ENCODE results near the gene PRSS38.

PRSS38 gene

GRCh38 chr1:227815468-227816409 is at the start of gene PRSS38:
PRSS38 (plus strand) TSS chr1:227815675; CDS start chr1:227815717, 42 bp downstream.
- DNase-seq, result no peak

- no peak for DNase-seq
Observed at GRCh38 chr1:227766015-227766634, 49.4 kb upstream of the PRSS38 start.

GRCh38 chr1:227766653-227767277 is 48.7 kb upstream of the PRSS38 start:
- DNase-seq, result no peak

GRCh38 chr1:227767401-227768124 is 47.9 kb upstream of the PRSS38 start:
- DNase-seq, result no peak

- no peak for DNase-seq
Observed at GRCh38 chr1:227768125-227768439, 47.4 kb upstream of the PRSS38 start.

- DNase-seq, result no peak
Observed at GRCh38 chr1:227768640-227769039, 46.8 kb upstream of the PRSS38 start.

- no peak for DNase-seq
Observed at GRCh38 chr1:227769047-227769935, 46.2 kb upstream of the PRSS38 start.

GRCh38 chr1:227769936-227770494 is 45.5 kb upstream of the PRSS38 start:
- no peak for DNase-seq

GRCh38 chr1:227770812-227771211 is 44.7 kb upstream of the PRSS38 start:
- DNase-seq, result no peak

GRCh38 chr1:227771326-227771725 is 44.1 kb upstream of the PRSS38 start:
- no peak for DNase-seq

- DNase-seq, result no peak
Observed at GRCh38 chr1:227771771-227772170, 43.7 kb upstream of the PRSS38 start.

- DNase-seq, result no peak
Observed at GRCh38 chr1:227773558-227773957, 41.9 kb upstream of the PRSS38 start.

- no peak for DNase-seq
Observed at GRCh38 chr1:227774051-227774731, 41.3 kb upstream of the PRSS38 start.

GRCh38 chr1:227774821-227775661 is 40.4 kb upstream of the PRSS38 start:
- DNase-seq, result no peak

GRCh38 chr1:227775841-227776240 is 39.6 kb upstream of the PRSS38 start:
- DNase-seq, result no peak

GRCh38 chr1:227776331-227776771 is 39.1 kb upstream of the PRSS38 start:
- no peak for DNase-seq

GRCh38 chr1:227777156-227777555 is 38.3 kb upstream of the PRSS38 start:
- no peak for DNase-seq

- no peak for DNase-seq
Observed at GRCh38 chr1:227777646-227778045, 37.8 kb upstream of the PRSS38 start.

- DNase-seq, result no peak
Observed at GRCh38 chr1:227778401-227778947, 37.0 kb upstream of the PRSS38 start.

GRCh38 chr1:227779021-227779441 is 36.4 kb upstream of the PRSS38 start:
- no peak for DNase-seq

Measured in suppressor macrophage treated with lipopolysaccharide for 4 hours (primary cell).